ENCODE measurements around the gene CCDC160.
"Not testable (repeated sequence)": the region's sequence is repeated elsewhere in the genome, so short reads cannot be mapped to it uniquely, and the experiment has no call there.

Gene CCDC160

GRCh38 chrX:134249241-134249640, 12.3 kb downstream of the CCDC160 start:
- Histone ChIP-seq H3K9me3 (ENCODE audit: control insufficient read depth, insufficient read depth, low read length) (no peaks in the 10 kb centered on the region), H3K4me1 (ENCODE audit: insufficient read depth, low read length) (peaks cover 5% of the 10 kb centered on the region; the same call in 1 of the 2 replicates), H3K36me3 (ENCODE audit: insufficient read depth, low read length) (no peaks in the 10 kb centered on the region), H3K9ac (ENCODE audit: low read depth, low read length) (no peak overlapping the region)

- Histone ChIP-seq H3K4me1 (ENCODE audit: insufficient read depth, low read length) (peaks cover 5% of the 10 kb centered on the region; the same call in 1 of the 2 replicates), H3K36me3 (ENCODE audit: insufficient read depth, low read length) (no peaks in the 10 kb centered on the region), H3K9ac (ENCODE audit: low read depth, low read length) (no peak overlapping the region), H3K9me3 (ENCODE audit: control insufficient read depth, insufficient read depth, low read length) (no peaks in the 10 kb centered on the region)
These were observed 14.3 kb downstream of the CCDC160 start for GRCh38 chrX:134251241-134251640.

DNA sequence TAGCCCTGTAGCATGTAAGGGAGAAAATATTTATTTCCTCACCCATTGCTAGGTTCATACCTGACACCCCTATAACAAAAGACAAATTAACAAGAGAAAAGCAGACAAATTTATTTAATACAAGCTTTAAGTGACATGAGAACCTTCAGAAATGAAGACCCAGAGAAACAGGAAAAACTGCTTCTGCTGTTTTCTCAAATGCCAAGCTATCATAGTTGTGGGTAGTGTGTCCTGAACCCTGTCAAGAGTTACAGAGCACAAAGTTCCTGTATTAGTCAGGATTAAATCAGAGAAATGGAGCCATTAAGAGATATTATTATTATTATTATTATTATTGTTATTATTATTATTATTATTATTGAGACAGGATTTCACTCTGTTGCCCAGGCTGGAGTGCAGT, 17.5 kb downstream of the CCDC160 start:
- no peak overlapping the region for H3K9ac ChIP-seq (ENCODE audit: low read depth, low read length)
- no peaks in the 10 kb centered on the region; the same call in 1 of the 2 replicates for H3K4me1 ChIP-seq (ENCODE audit: insufficient read depth, low read length)
- H3K36me3 ChIP-seq (ENCODE audit: insufficient read depth, low read length) = no peaks in the 10 kb centered on the region
- no peaks in the 10 kb centered on the region for H3K9me3 ChIP-seq (ENCODE audit: control insufficient read depth, insufficient read depth, low read length)

GRCh38 chrX:134255555-134255954, 18.6 kb downstream of the CCDC160 start:
- Histone ChIP-seq H3K9ac (ENCODE audit: low read depth, low read length) (no peak overlapping the region), H3K9me3 (ENCODE audit: control insufficient read depth, insufficient read depth, low read length) (no peaks in the 10 kb centered on the region), H3K36me3 (ENCODE audit: insufficient read depth, low read length) (no peaks in the 10 kb centered on the region), H3K4me1 (ENCODE audit: insufficient read depth, low read length) (no peaks in the 10 kb centered on the region; the same call in 1 of the 2 replicates)

DNA sequence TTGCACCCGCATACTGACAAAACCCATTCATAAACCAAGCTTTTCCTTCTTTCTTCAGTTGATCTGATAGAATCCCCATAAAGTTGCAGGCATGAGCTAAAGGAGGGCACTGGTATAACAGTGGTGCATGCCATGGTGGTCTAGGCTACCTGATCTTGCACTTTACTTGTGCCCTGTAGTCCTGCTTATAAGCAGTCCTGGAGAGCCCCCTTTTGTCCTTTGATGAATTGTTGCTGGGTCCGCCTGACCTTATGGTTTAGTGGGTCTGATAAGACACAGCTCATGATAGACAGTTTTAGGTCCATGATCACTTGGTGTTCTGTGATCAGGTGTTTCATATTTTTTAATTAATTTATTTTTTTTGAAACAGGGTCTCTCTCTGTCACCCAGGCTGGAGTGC, 19.7 kb downstream of the CCDC160 start:
- no peaks in the 10 kb centered on the region; the same call in 1 of the 2 replicates for H3K4me1 ChIP-seq (ENCODE audit: insufficient read depth, low read length)
- no peak overlapping the region for H3K9ac ChIP-seq (ENCODE audit: low read depth, low read length)
- H3K36me3 ChIP-seq (ENCODE audit: insufficient read depth, low read length) = no peaks in the 10 kb centered on the region
- no peaks in the 10 kb centered on the region for H3K9me3 ChIP-seq (ENCODE audit: control insufficient read depth, insufficient read depth, low read length)

DNA sequence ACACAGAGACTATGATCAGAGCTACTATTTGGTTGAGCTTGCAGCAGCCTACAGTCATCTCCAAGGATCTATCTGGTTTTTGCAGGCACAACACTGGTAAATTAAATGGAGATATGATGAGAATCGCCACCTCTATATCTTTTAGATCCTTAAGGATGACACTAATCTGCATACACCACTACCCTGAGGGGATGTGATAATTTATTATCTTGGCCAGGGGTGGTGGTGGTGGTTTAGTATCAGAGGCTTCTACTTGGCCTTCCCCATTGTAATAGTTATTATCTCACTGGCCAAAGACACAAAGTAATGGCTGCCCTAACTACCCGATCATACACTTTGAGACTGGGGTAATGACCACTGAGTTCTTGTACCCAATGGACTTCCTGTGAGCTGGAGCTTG, 21.2 kb downstream of the CCDC160 start:
- Histone ChIP-seq H3K4me1 (ENCODE audit: insufficient read depth, low read length) (no peaks in the 10 kb centered on the region; the same call in 1 of the 2 replicates), H3K36me3 (ENCODE audit: insufficient read depth, low read length) (no peaks in the 10 kb centered on the region), H3K9me3 (ENCODE audit: control insufficient read depth, insufficient read depth, low read length) (no peaks in the 10 kb centered on the region), H3K9ac (ENCODE audit: low read depth, low read length) (no peak overlapping the region)

DNA sequence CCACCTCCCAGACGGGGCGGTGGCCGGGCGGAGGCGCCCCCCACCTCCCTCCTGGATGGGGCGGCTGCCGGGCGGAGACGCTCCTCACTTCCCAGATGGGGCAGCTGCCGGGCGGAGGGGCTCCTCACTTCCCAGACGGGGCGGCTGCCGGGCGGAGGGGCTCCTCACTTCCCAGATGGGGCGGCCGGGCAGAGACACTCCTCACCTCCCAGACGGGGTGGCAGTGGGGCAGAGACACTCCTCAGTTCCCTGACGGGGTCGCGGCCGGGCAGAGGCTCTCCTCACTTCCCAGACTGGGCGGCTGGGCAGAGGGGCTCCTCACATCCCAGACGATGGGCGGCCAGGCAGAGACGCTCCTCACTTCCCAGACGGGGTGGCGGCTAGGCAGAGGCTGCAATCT, 49.0 kb downstream of the CCDC160 start:
- H3K4me1 ChIP-seq (ENCODE audit: insufficient read depth, low read length); H3K9me3 ChIP-seq (ENCODE audit: control insufficient read depth, insufficient read depth, low read length); H3K9ac ChIP-seq (ENCODE audit: low read depth, low read length); H3K36me3 ChIP-seq (ENCODE audit: insufficient read depth, low read length): not testable (repeated sequence)

DNA sequence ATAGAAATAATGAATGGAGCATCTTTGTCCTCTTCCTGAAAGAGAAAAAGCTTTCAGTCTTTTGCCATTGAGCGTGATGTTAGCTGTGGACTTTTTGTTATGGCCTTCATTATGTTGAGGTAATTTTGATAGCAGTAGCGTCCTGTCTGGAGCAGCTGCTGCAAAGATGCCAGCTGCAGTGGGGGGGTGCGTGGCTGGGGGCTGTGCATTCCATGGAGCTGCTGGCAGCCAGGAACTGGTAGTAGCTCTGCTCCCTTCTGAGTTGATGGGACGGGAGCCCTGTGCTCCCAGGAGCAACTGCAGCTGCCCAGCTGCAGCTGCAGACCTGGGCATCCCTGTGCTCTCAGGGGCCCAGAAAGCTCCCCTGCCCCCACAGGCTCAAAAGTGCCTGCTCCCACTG, 50.4 kb downstream of the CCDC160 start:
- no peak overlapping the region for H3K9ac ChIP-seq (ENCODE audit: low read depth, low read length)
- H3K9me3 ChIP-seq (ENCODE audit: control insufficient read depth, insufficient read depth, low read length) = no peaks in the 10 kb centered on the region
- H3K4me1 ChIP-seq (ENCODE audit: insufficient read depth, low read length) = no peaks in the 10 kb centered on the region
- no peaks in the 10 kb centered on the region for H3K36me3 ChIP-seq (ENCODE audit: insufficient read depth, low read length)

- Histone ChIP-seq H3K9ac (ENCODE audit: low read depth, low read length) (no peak overlapping the region), H3K4me1 (ENCODE audit: insufficient read depth, low read length) (no peaks in the 10 kb centered on the region), H3K36me3 (ENCODE audit: insufficient read depth, low read length) (no peaks in the 10 kb centered on the region)
These were observed 57.6 kb downstream of the CCDC160 start for GRCh38 chrX:134294548-134294947.

More at GRCh38 chrX:134294548-134294947, 57.6 kb downstream of the CCDC160 start:
- H3K9me3 ChIP-seq (ENCODE audit: control insufficient read depth, insufficient read depth, low read length) = no peaks in the 10 kb centered on the region
